Measurements from ENCODE around the gene SCUBE2. TPM values are rescaled to one million over a fixed set of nuclear protein-coding genes. Genes with fewer than 3 reads are reported as not detected.

Gene SCUBE2
- total RNA-seq, 4 donors from 2014 or later, result 0.24 to 3.6 (median 2.3) TPM

- ATAC-seq, result no peak
- Histone ChIP-seq H3K4me1 (peaks cover 0 to 11% of the 10 kb centered on the region in 2 donors), H3K4me3 (no peak overlapping the region), H3K27ac (no peak overlapping the region), H3K9me3 (no peaks in the 10 kb centered on the region), H3K27me3 (no peaks in the 10 kb centered on the region), H3K36me3 (no peaks in the 10 kb centered on the region)
- TF ChIP-seq, protein P1, sequence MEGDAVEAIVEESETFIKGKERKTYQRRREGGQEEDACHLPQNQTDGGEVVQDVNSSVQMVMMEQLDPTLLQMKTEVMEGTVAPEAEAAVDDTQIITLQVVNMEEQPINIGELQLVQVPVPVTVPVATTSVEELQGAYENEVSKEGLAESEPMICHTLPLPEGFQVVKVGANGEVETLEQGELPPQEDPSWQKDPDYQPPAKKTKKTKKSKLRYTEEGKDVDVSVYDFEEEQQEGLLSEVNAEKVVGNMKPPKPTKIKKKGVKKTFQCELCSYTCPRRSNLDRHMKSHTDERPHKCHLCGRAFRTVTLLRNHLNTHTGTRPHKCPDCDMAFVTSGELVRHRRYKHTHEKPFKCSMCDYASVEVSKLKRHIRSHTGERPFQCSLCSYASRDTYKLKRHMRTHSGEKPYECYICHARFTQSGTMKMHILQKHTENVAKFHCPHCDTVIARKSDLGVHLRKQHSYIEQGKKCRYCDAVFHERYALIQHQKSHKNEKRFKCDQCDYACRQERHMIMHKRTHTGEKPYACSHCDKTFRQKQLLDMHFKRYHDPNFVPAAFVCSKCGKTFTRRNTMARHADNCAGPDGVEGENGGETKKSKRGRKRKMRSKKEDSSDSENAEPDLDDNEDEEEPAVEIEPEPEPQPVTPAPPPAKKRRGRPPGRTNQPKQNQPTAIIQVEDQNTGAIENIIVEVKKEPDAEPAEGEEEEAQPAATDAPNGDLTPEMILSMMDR (IDR thresholded peaks at IDR 0.05 in 4 of 5, conservative IDR thresholded peaks at IDR 0.05 in 1 of 5), result no peak
- TF ChIP-seq POLR2A (IDR thresholded peaks at IDR 0.05), result no peak
- in situ Hi-C loops (cut with MboI; ENCODE audit: low sequenced_read_pairs in 4 of 4) (no loop called here), intact Hi-C loops (cut with DNase I; ENCODE audit: low total_unique reads) (no loop called here)
- DNase-seq, result no peak
These were observed 17.8 kb downstream of the SCUBE2 start for GRCh38 chr11:9073466-9074225.

DNA sequence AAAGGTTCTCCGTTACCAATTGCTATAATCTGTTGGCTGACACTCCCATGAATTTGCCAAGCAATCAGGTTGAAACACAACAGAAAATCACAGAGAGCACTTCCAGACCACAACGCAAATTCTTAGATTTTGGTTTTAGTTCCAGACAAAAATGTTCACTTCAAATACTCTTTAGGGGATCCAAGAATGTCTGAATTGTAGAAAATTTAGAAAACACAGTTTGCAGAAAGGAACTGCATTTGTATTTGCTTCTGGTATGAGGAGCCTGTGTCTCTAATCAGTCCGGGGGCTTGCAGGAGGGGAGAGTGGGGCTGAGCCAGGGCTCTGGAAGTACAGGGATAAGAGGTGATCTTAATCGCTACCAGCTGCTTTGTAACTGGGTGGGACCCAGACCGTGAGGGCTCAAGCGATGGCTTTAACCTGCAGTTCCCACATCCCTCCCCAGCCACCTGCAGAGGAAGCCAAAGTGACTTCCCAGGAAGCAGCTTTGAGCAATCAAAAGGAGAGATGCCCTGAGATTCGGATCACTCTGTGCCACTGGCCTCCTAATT, 18.7 kb downstream of the SCUBE2 start:
- H3K36me3 ChIP-seq, result no peaks in the 10 kb centered on the region
- intact Hi-C loops (cut with DNase I; ENCODE audit: low total_unique reads) (no loop called here), in situ Hi-C loops (cut with MboI; ENCODE audit: low sequenced_read_pairs in 4 of 4) (no loop called here)
- no peak for TF ChIP-seq POLR2A (IDR thresholded peaks at IDR 0.05)
- TF ChIP-seq, protein P1 (IDR thresholded peaks at IDR 0.05 in 4 of 5, conservative IDR thresholded peaks at IDR 0.05 in 1 of 5), result no peak
- H3K9me3 ChIP-seq, result no peaks in the 10 kb centered on the region
- no peak overlapping the region for H3K4me3 ChIP-seq
- DNase-seq (no peak), ATAC-seq (no peak)
- peaks cover 0 to 8% of the 10 kb centered on the region in 2 donors for H3K4me1 ChIP-seq
- H3K27me3 ChIP-seq, result no peaks in the 10 kb centered on the region
- no peak overlapping the region for H3K27ac ChIP-seq

DNA sequence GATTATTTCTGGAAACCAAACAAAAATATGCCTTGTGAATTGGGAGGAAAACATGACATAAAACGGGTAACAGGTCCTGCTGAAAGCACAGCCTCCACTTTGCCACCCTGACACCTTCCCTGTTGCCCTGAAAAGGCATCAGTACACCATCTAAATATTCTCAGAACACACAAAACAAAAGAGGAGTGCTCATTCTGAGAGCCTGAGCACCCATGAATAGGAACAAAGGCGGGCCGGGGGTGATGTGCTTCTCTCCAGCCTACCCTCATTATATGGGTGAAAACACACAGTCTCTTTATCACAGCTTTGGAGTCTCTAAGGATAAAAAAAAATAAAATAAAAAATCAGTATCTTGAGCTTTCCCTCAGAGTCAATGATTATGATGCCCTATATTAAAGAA, 19.7 kb downstream of the SCUBE2 start:
- intact Hi-C loops (cut with DNase I; ENCODE audit: low total_unique reads), result no loop called here

GRCh38 chr11:9070749-9071491, 20.5 kb downstream of the SCUBE2 start:
- DNase-seq (no peak), ATAC-seq (no peak)
- Histone ChIP-seq H3K27ac (no peak overlapping the region), H3K27me3 (no peaks in the 10 kb centered on the region), H3K4me1 (no peaks in the 10 kb centered on the region), H3K36me3 (no peaks in the 10 kb centered on the region), H3K4me3 (no peak overlapping the region), H3K9me3 (no peaks in the 10 kb centered on the region)
- no peak for TF ChIP-seq POLR2A (IDR thresholded peaks at IDR 0.05)
- TF ChIP-seq, protein P1 (IDR thresholded peaks at IDR 0.05 in 4 of 5, conservative IDR thresholded peaks at IDR 0.05 in 1 of 5), result no peak
- in situ Hi-C loops (cut with MboI; ENCODE audit: low sequenced_read_pairs in 4 of 4), result no loop called here
- intact Hi-C loops (cut with DNase I; ENCODE audit: low total_unique reads), result no loop called here

More for the DNA sequence above, 19.7 kb downstream of the SCUBE2 start:
- TF ChIP-seq POLR2A (IDR thresholded peaks at IDR 0.05), result no peak
- ATAC-seq (no peak), DNase-seq (no peak)
- no peaks in the 10 kb centered on the region for H3K9me3 ChIP-seq
- H3K36me3 ChIP-seq, result no peaks in the 10 kb centered on the region
- in situ Hi-C loops (cut with MboI; ENCODE audit: low sequenced_read_pairs in 4 of 4), result no loop called here
- H3K4me3 ChIP-seq, result no peak overlapping the region
- H3K4me1 ChIP-seq, result no peaks in the 10 kb centered on the region
- no peak overlapping the region for H3K27ac ChIP-seq
- no peaks in the 10 kb centered on the region for H3K27me3 ChIP-seq

DNA sequence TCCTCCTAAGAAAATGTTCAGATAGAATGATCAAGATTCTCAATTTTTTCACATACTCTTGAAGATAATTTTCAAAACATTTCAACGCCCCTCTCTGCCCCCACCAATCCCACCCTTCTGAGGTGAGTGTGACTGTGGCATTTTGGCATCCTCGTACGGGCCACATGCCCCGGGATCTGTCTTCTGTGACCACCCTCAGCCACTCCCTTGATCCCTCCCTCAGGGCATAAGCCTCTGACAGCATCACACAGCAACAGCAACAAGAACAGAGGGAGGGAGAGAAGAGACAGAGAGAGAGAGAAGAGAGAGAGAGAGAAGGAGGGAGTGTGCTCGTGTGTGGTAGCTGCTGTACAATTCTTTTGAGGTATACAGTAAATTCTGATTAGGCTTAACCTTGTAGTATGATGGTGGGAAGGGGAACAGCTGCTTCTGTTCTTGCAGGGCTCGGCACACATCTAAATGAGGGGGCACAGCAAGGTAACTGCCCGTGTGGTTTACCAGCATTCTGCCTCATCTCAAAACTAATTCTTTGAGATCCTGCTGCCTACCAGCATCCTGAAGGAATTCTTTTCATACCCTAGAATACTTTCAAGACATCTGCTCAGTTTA, 21.4 kb downstream of the SCUBE2 start:
- TF ChIP-seq, protein P1 (IDR thresholded peaks at IDR 0.05 in 4 of 5, conservative IDR thresholded peaks at IDR 0.05 in 1 of 5), result no peak
- no peak for TF ChIP-seq POLR2A (IDR thresholded peaks at IDR 0.05)
- in situ Hi-C loops (cut with MboI; ENCODE audit: low sequenced_read_pairs in 4 of 4), result no loop called here
- ATAC-seq (no peak), DNase-seq (no peak)
- Histone ChIP-seq H3K36me3 (no peaks in the 10 kb centered on the region), H3K27ac (no peak overlapping the region), H3K4me3 (no peak overlapping the region), H3K27me3 (no peaks in the 10 kb centered on the region), H3K4me1 (no peaks in the 10 kb centered on the region), H3K9me3 (no peaks in the 10 kb centered on the region)
- intact Hi-C loops (cut with DNase I; ENCODE audit: low total_unique reads), result no loop called here
